SK-N-SH treated with all-trans-retinoic acid at 6 μM for 48 hours (cell line): ENCODE results near the gene AGPAT4.

ENCODE experiments used
- ATAC-seq: fragments of 200-7000 bp; cut with Tn5 transposase; 3 replicates; pipeline ENCODE4 v1.9.1; 2020; ENCODE audit warnings: mild to moderate bottlenecking, moderate library complexity
- ARNTL ChIP-seq: fragments of 450-650 bp; formaldehyde crosslinking; IDR thresholded peaks from 2 replicates; pipeline ENCODE4 v1.5.0; 2020; ENCODE audit warnings: low read depth, mild to moderate bottlenecking, moderate library complexity, borderline replicate concordance
- BACH2 ChIP-seq: fragments of 250-450 bp; sonication (Bioruptor Pico); IDR thresholded peaks from 2 replicates; pipeline ENCODE4 v1.9.0; 2021; ENCODE audit warnings: mild to moderate bottlenecking, borderline replicate concordance
- CSDC2 ChIP-seq: fragments of 250-450 bp; sonication (Bioruptor Pico); IDR thresholded peaks from 2 replicates; pipeline ENCODE4 v1.5.0; 2020; ENCODE audit warnings: mild to moderate bottlenecking, moderate library complexity
- CSRNP3 ChIP-seq: fragments of 250-450 bp; sonication (Bioruptor Pico); IDR thresholded peaks from 2 replicates; pipeline ENCODE4 v1.5.1; 2021; ENCODE audit warnings: mild to moderate bottlenecking, moderate library complexity
- ESRRG ChIP-seq: fragments of 250-450 bp; sonication (Bioruptor Pico); IDR thresholded peaks from 2 replicates; pipeline ENCODE4 v1.6.1; 2021; ENCODE audit warnings: mild to moderate bottlenecking
- GLIS3 ChIP-seq: fragments of 250-450 bp; sonication (Bioruptor Pico); IDR thresholded peaks from 2 replicates; pipeline ENCODE4 v1.5.0; 2020; ENCODE audit warnings: mild to moderate bottlenecking, moderate library complexity
- ISL1 ChIP-seq: fragments of 250-450 bp; sonication (Bioruptor Pico); IDR thresholded peaks from 2 replicates; pipeline ENCODE4 v2.1.2; 2022; ENCODE audit warnings: mild to moderate bottlenecking, moderate library complexity
- OSR1 ChIP-seq: fragments of 250-450 bp; sonication (Bioruptor Pico); IDR thresholded peaks from 2 replicates; pipeline ENCODE4 v1.8.0; 2022; ENCODE audit warnings: moderate library complexity, mild to moderate bottlenecking, inconsistent platforms
- PATZ1 ChIP-seq: fragments of 250-450 bp; sonication (Bioruptor Pico); IDR thresholded peaks from 2 replicates; pipeline ENCODE4 v1.8.0; 2020; ENCODE audit warnings: mild to moderate bottlenecking, moderate library complexity, borderline replicate concordance
- POU6F1 ChIP-seq: fragments of 250-450 bp; sonication (Bioruptor Pico); IDR thresholded peaks from 2 replicates; pipeline ENCODE4 v1.8.0; 2021; ENCODE audit warnings: low read depth, mild to moderate bottlenecking, moderate library complexity, borderline replicate concordance
- PPARA ChIP-seq: fragments of 250-450 bp; sonication (Bioruptor Pico); IDR thresholded peaks from 2 replicates; pipeline ENCODE4 v1.5.0; 2020; ENCODE audit warnings: mild to moderate bottlenecking, borderline replicate concordance
- RARB ChIP-seq: fragments of 250-450 bp; sonication (Bioruptor Pico); IDR thresholded peaks from 2 replicates; pipeline ENCODE4 v1.8.0; 2021; ENCODE audit warnings: mild to moderate bottlenecking, moderate library complexity
- SNAI2 ChIP-seq: fragments of 250-450 bp; sonication (Bioruptor Pico); IDR thresholded peaks from 2 replicates; pipeline ENCODE4 v1.5.0; 2020; ENCODE audit warnings: mild to moderate bottlenecking, moderate library complexity
- TCF4 ChIP-seq: fragments of 250-450 bp; sonication (Bioruptor Pico); IDR thresholded peaks from 2 replicates; pipeline ENCODE4 v1.8.0; 2021; ENCODE audit warnings: mild to moderate bottlenecking, moderate library complexity, borderline replicate concordance
- TSHZ2 ChIP-seq: fragments of 250-450 bp; sonication (Bioruptor Pico); IDR thresholded peaks from 2 replicates; pipeline ENCODE4 v1.5.0; 2020; ENCODE audit warnings: mild to moderate bottlenecking, moderate library complexity
- ZC3H10 ChIP-seq: fragments of 250-450 bp; sonication (Bioruptor Pico); IDR thresholded peaks from 2 replicates; pipeline ENCODE4 v1.5.1; 2021; ENCODE audit warnings: mild to moderate bottlenecking, moderate library complexity
- ZFP3 ChIP-seq: fragments of 250-450 bp; sonication (Bioruptor Pico); IDR thresholded peaks from 2 replicates; pipeline ENCODE4 v1.5.0; 2020; ENCODE audit warnings: mild to moderate bottlenecking, moderate library complexity
- ZFP30 ChIP-seq: fragments of 450-650 bp; formaldehyde crosslinking; IDR thresholded peaks from 2 replicates; pipeline ENCODE4 v1.5.0; 2022; ENCODE audit warnings: mild to moderate bottlenecking, moderate library complexity
- ZNF565 ChIP-seq: fragments of 450-650 bp; formaldehyde crosslinking; conservative IDR thresholded peaks from 2 replicates; pipeline ENCODE4 v1.5.0; 2020; ENCODE audit warnings: low read depth, mild to moderate bottlenecking, moderate library complexity
- ZNF70 ChIP-seq: fragments of 450-650 bp; formaldehyde crosslinking; IDR thresholded peaks from 2 replicates; pipeline ENCODE4 v1.5.0; 2020; ENCODE audit warnings: mild to moderate bottlenecking, moderate library complexity
- ZNF8 ChIP-seq: fragments of 450-650 bp; formaldehyde crosslinking; IDR thresholded peaks from 2 replicates; pipeline ENCODE4 v1.5.0; 2020; ENCODE audit warnings: mild to moderate bottlenecking, moderate library complexity

AGPAT4 gene

GRCh38 chr6:161151059-161151645, 122.7 kb downstream of the AGPAT4 start:
- no peak for TF ChIP-seq SNAI2
- TF ChIP-seq ESRRG (CRISPR knock-in tag), result no peak
- no peak for TF ChIP-seq ZNF70 (CRISPR knock-in tag)
- no peak for TF ChIP-seq ZFP30 (CRISPR knock-in tag)
- TF ChIP-seq ZNF565, result no peak
- no peak for TF ChIP-seq TCF4 (CRISPR knock-in tag)
- no peak for TF ChIP-seq ZFP3 (CRISPR knock-in tag)
- no peak for TF ChIP-seq OSR1
- no peak for TF ChIP-seq ISL1 (CRISPR knock-in tag)
- no peak for TF ChIP-seq PPARA
- no peak for TF ChIP-seq POU6F1 (CRISPR knock-in tag)
- ATAC-seq, result no peak

- no peak for ATAC-seq
- TF ChIP-seq ZNF8 (CRISPR knock-in tag), result no peak
- TF ChIP-seq ZNF565, result no peak
- TF ChIP-seq PATZ1, result no peak
- no peak for TF ChIP-seq ZFP30 (CRISPR knock-in tag)
- TF ChIP-seq CSRNP3, result no peak
- no peak for TF ChIP-seq ZC3H10 (CRISPR knock-in tag)
- TF ChIP-seq POU6F1 (CRISPR knock-in tag), result no peak
- no peak for TF ChIP-seq BACH2 (CRISPR knock-in tag)
- TF ChIP-seq PPARA, result no peak
- TF ChIP-seq ZNF70 (CRISPR knock-in tag), result no peak
- no peak for TF ChIP-seq RARB (CRISPR knock-in tag)
- no peak for TF ChIP-seq ISL1 (CRISPR knock-in tag)
- TF ChIP-seq CSDC2 (CRISPR knock-in tag), result no peak
- no peak for TF ChIP-seq OSR1
- no peak for TF ChIP-seq TSHZ2 (CRISPR knock-in tag)
- TF ChIP-seq SNAI2, result no peak
- TF ChIP-seq TCF4 (CRISPR knock-in tag), result no peak
- no peak for TF ChIP-seq ESRRG (CRISPR knock-in tag)
Observed at GRCh38 chr6:161150566-161150965, 123.3 kb downstream of the AGPAT4 start.

- no peak for TF ChIP-seq CSDC2 (CRISPR knock-in tag)
- no peak for TF ChIP-seq ZNF8 (CRISPR knock-in tag)
- no peak for TF ChIP-seq PPARA
- no peak for TF ChIP-seq ESRRG (CRISPR knock-in tag)
- TF ChIP-seq ARNTL (CRISPR knock-in tag), result no peak
- TF ChIP-seq TCF4 (CRISPR knock-in tag), result no peak
- no peak for TF ChIP-seq GLIS3 (CRISPR knock-in tag)
- TF ChIP-seq ZNF70 (CRISPR knock-in tag), result no peak
- no peak for TF ChIP-seq SNAI2
- ATAC-seq, result no peak
Observed at GRCh38 chr6:161150136-161150535, 123.7 kb downstream of the AGPAT4 start.
